Urothelium cell line (cell line): Measurements from ENCODE around the gene CDC25C.
"Not testable (repeated sequence)": the region's sequence is repeated elsewhere in the genome, so short reads cannot be mapped to it uniquely, and the experiment has no call there.

Experiments
- DNase-seq: peaks from one replicate; pipeline ENCODE4 v3.0.0; 2011; ENCODE audit warnings: low spot score, mixed read lengths
- FAIRE-seq: peaks from 2 replicates; lab custom pipeline; 2011; peaks lifted over from hg19 to GRCh38; lab: Jason Lieb, UNC

CDC25C gene

GRCh38 chr5:138282920-138283742 lies 48.5 kb downstream of the CDC25C start:
- DNase-seq: no peak
- no peak for FAIRE-seq

GRCh38 chr5:138280915-138281314 lies 50.7 kb downstream of the CDC25C start:
- FAIRE-seq (no peak), DNase-seq (no peak)

DNA sequence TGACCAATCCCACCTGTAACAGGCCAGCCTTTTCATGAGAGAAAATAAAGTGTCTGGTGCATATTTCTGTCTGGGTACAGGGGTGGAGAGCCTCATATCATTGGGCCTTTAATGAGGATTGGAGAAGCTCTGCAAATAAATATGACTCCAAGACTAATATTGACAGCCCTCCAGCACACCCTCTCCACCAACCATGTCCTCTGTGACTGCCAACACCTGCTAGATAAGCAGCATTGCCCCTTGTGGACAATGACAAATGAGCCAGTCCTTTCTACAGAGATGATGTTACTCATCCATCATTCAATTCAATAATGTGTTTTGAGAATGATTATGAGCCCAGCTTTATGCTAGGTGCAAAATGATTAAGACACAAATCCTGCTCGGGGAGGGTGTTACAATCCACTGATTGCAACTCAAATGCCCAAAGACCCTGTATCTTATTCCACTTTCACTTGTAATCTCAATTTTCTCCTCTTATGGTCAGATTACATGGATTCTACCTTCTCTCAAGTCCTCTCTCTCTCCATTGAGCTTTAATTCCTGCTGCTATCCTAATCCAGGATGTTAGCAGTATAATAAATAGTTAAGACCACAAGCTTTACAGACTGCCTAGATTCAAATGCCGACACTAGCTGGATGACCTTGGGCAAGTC lies 55.1 kb downstream of the CDC25C start:
- no peak for FAIRE-seq
- no peak for DNase-seq

DNA sequence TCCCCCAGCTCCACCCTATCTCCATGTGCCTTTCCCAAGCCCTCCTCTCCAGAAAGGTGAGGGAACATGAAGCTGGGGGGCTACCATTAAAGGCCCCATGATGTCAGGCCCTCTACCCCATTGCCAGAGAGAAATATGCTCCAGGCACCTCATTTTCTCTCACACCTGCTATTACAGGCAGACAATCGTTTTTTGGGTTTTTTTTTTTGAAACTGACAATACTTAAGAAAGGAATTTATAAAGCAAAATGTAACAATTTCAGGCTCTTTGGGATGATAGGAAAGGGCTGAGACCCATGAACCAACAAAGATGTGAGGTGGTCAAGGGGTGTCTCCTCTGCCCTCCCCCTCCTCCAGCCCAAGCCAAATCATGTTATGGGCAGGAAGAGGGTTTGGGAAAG lies 55.7 kb downstream of the CDC25C start:
- FAIRE-seq (no peak), DNase-seq (no peak)

- FAIRE-seq: no peak
- DNase-seq: no peak
Observed at GRCh38 chr5:138275379-138275782, 56.2 kb downstream of the CDC25C start.

- DNase-seq: no peak
Observed at GRCh38 chr5:138274189-138274853, 57.3 kb downstream of the CDC25C start, which contains the start of gene GFRA3. GFRA3 (minus strand) TSS chr5:138274621; CDS start chr5:138274424, 197 bp downstream.

DNA sequence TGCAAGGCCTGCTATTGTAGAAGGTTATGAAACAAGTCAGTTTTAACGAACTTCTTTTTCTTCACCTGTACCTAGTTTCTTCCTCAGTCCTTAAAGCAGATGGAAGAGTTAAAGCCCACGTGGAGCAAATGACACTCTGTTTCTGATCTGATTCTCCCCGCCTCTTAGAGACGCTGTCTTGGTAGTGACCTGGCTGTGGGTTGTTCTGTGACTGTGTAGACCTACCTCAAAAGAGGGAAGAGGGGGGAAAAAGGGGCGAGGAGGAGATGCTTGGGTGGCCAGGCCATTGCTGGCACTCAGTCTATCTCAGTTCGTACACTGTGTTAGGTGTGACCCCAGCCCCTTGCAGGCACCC lies 57.8 kb downstream of the CDC25C start:
- DNase-seq: no peak
- FAIRE-seq: no peak

More at GRCh38 chr5:138274189-138274853, 57.3 kb downstream of the CDC25C start, which contains the start of gene GFRA3:
- no peak for FAIRE-seq

DNA sequence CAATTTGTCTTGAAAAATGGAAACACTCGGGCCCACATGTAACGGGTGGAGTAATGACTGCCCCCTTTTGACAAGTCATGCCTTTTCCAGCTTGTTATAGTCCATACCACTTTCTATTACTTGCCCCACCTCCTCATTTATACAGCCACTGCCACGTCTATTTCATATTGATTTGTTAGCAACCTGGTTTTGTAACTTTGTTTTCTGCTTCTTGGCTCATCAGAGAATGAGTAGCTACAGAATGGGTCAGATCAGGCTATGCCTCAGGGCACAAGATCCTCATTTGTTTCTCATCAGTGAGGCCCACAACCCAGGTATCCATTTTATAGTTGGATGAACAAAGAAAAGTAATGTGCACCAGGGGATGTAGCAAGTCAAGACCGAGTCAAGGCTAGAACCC lies 58.9 kb downstream of the CDC25C start:
- FAIRE-seq: no peak

DNA sequence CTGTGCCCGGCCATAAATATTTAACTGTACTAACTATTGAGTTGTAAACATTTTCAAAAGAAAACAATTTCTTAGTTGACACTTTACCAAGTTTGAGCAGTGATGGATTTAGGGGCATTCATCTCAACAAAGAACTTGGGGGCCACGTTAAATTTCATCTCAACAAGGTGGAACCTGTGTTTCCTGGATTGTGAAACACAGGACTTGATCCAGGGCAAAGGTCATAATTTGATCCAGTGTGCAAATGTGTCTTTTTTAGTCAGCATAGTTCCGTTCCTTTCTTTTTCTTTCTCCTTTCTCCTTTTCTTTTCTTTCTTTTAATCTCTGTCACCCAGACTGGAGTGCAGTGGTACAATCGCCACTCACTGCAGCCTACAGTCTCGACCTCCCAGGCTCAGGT lies 60.3 kb downstream of the CDC25C start:
- no peak for FAIRE-seq
- DNase-seq: no peak

More for the DNA sequence above, 58.9 kb downstream of the CDC25C start:
- no peak for DNase-seq

- FAIRE-seq: no peak
Observed at GRCh38 chr5:138264183-138264582, 67.4 kb downstream of the CDC25C start.

DNA sequence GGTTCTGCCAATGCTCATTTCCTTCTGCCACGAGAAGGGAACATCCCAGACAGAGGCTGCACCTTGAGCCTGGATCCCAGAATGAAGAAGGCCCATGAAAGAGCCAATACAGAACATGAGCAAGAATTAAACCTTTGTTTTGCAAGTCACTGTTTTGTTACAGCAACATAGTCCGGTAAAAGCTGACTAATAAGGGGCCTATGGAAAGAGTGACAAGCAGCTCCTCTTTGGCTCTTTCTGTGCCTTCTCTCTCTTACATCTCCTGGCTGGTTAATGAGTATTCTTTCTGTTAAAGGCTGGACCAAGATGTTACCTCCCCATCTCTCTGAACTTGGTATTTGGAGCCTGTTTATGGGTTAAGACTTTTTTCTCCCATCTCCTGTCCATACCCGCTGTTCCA lies 68.0 kb downstream of the CDC25C start:
- DNase-seq: no peak
- no peak for FAIRE-seq

More at GRCh38 chr5:138264183-138264582, 67.4 kb downstream of the CDC25C start:
- DNase-seq: no peak

DNA sequence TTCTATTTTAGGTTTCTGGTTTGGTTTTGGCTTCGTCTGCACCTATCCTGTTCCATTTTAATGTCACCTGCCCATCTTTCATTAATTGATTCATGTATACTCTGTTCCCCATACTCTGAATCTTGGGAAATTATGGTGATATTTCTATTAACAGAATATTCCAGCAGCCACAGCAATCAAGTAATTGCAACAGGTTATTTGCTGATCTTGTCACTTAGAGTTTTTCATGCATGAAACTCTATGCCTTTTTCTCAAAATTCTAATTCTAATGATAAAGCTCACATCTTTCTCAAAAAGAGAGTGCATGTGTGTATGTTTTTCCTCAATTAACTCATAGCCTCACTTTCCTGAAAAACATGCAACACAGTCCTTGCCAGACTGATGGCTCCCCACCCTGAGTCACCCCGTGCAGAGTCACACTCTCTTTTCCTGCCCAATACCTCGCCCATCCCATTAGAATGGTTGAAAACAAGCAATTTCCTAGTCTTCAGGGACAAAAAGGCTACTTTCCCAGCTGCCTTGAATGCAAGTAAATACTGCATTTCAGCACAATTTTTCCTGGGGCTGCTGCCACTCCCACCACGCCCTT lies 72.8 kb downstream of the CDC25C start:
- no peak for DNase-seq
- no peak for FAIRE-seq

DNA sequence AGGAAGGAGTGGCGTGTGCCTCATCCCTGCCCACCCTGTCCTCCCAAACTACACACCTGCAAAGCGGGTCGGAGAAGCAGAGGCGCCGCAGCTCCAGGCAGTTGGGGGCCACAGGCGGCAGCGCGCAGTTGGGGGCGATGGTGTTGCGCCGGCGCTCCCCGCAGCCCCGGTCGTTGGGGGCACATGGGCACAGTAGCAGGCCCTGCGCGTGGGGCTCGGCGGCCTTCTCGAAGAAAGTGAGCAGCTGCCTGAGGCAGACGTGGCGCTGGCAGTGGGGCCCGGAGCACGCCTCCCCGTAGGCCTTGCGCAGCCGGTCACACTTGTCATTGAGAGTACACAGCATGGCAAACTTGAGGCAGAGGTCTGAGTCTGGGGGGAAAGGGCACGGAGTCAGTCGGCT lies 74.0 kb downstream of the CDC25C start:
- DNase-seq (no peak), FAIRE-seq (no peak)

DNA sequence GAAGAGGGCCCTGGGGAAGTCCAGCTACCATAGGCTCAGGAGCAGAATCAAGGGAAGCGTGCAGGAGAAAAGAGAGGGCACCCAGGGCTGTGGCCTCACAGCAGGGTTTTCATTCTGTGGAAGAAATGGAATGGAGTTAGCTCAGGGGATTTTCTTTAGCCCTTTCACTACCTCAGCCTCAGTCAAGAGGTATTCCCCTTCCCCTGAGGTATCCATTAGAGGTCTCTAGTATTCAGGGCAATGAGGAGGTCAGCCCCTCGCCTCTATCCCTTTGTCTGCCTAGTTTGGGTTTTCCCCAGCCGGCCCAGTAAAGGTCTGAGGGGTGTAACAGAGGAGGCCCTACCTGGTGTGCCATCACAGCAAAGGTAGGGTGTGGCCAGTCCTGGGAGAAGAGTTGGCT lies 78.7 kb downstream of the CDC25C start:
- FAIRE-seq (no peak), DNase-seq (no peak)

DNA sequence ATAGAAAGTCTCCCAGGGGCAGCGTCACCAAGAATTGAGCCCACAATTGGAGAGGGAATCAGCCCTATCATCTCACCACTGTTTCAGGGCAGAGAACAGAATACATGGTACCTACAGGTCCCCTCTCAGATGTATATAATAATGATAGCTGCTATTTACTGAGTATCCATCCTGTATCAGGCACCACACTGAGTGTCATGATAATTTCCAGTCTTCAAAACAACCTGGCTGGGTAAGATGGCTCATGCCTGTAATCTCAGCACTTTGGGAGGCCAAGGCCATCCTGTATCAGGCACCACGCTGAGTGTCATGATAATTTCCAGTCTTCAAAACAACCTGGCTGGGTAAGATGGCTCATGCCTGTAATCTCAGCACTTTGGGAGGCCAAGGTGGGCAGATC lies 83.8 kb downstream of the CDC25C start:
- FAIRE-seq, DNase-seq: not testable (repeated sequence)

DNA sequence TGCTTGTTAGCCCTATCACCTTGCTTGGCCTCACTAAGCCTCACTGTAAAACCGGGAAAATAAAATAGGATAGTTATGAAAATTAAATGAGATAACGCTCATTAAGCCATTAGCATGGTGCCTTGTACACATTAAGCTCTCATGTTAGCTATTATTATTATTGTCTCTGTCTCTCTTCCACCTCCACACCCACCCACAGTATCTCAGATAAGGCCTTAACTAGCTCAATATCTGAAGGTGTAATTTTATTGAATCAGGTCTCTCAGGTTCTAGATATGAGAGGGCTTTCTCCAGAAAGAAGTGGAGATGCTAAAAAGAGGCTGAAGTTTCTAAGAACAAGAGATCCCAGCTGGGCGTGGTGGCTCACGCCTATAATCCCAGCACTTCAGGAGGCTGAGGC lies 84.8 kb downstream of the CDC25C start:
- no peak for DNase-seq
- no peak for FAIRE-seq

DNA sequence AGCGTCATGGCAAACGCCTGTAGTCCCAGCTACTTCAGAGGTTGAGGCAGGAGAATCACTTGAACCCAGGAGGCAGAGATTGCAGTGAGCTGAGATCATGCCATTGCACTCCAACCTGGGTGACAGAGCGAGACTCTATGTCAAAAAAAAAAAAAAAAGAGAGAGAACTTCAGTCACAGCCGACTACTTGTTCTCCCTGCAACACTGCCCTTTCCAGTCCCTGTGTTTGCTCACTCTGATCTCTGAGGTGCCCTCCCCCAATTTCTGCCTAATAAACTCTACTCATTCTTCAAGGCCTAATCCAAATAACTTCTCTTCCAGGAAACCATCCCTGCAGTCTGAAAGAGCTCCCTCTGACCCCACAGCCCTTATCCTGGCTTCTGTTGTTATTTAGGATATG lies 85.3 kb downstream of the CDC25C start:
- FAIRE-seq (no peak), DNase-seq (no peak)

GRCh38 chr5:138245717-138246116 lies 85.9 kb downstream of the CDC25C start:
- FAIRE-seq (no peak), DNase-seq (no peak)

DNA sequence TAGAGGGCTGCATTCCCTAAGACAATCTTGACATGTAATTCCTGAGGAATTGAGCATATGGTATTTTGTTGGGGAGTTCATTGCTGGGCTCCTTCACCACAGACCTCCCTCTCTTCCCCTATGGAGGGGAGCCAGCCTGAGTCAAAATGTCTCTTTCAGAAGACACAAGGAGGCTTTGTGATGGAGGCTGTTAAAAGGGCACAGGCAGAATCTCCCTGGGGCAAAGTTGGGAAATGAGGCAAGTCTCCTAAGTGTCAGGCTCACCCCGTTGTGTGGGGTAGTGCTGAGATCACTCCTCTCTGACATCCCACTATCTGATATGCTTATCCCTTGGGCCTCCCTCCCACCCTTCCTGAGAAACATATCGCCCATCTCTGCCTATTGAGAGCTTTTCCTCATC lies 87.8 kb downstream of the CDC25C start:
- FAIRE-seq: no peak

GRCh38 chr5:138241688-138242571 lies 89.7 kb downstream of the CDC25C start:
- no peak for DNase-seq
- no peak for FAIRE-seq

More for the DNA sequence above, 87.8 kb downstream of the CDC25C start:
- no peak for DNase-seq
